ENCODE data around the gene LRIG1.

LRIG1 gene

GRCh38 chr3:66406163-66406562 lies 94.7 kb downstream of the LRIG1 start:
- ATAC-seq: no peak
- no peak for TF ChIP-seq CSDC2 (CRISPR knock-in tag; IDR thresholded peaks at IDR 0.05)
- no peak for TF ChIP-seq ZFP3 (CRISPR knock-in tag; IDR thresholded peaks at IDR 0.05)
- TF ChIP-seq, protein P1, sequence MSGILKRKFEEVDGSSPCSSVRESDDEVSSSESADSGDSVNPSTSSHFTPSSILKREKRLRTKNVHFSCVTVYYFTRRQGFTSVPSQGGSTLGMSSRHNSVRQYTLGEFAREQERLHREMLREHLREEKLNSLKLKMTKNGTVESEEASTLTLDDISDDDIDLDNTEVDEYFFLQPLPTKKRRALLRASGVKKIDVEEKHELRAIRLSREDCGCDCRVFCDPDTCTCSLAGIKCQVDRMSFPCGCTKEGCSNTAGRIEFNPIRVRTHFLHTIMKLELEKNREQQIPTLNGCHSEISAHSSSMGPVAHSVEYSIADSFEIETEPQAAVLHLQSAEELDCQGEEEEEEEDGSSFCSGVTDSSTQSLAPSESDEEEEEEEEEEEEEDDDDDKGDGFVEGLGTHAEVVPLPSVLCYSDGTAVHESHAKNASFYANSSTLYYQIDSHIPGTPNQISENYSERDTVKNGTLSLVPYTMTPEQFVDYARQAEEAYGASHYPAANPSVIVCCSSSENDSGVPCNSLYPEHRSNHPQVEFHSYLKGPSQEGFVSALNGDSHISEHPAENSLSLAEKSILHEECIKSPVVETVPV (CRISPR knock-in tag; IDR thresholded peaks at IDR 0.05): no peak
- no peak for TF ChIP-seq GLIS3 (CRISPR knock-in tag; IDR thresholded peaks at IDR 0.05)
- TF ChIP-seq PPARA (CRISPR knock-in tag; IDR thresholded peaks at IDR 0.05; ENCODE audit: borderline replicate concordance): no peak
- no peak for TF ChIP-seq RARB (CRISPR knock-in tag; IDR thresholded peaks at IDR 0.05)
- TF ChIP-seq, protein P2, sequence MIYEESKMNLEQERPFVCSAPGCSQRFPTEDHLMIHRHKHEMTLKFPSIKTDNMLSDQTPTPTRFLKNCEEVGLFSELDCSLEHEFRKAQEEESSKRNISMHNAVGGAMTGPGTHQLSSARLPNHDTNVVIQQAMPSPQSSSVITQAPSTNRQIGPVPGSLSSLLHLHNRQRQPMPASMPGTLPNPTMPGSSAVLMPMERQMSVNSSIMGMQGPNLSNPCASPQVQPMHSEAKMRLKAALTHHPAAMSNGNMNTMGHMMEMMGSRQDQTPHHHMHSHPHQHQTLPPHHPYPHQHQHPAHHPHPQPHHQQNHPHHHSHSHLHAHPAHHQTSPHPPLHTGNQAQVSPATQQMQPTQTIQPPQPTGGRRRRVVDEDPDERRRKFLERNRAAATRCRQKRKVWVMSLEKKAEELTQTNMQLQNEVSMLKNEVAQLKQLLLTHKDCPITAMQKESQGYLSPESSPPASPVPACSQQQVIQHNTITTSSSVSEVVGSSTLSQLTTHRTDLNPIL (CRISPR knock-in tag; IDR thresholded peaks at IDR 0.05; ENCODE audit: low read depth): no peak
- no peak for TF ChIP-seq PATZ1 (CRISPR knock-in tag; IDR thresholded peaks at IDR 0.05; ENCODE audit: borderline replicate concordance)
- TF ChIP-seq OSR1 (CRISPR knock-in tag; IDR thresholded peaks at IDR 0.05): no peak
- TF ChIP-seq ZFP30 (CRISPR knock-in tag; IDR thresholded peaks at IDR 0.05): no peak
- no peak for TF ChIP-seq TOX (CRISPR knock-in tag; IDR thresholded peaks at IDR 0.05; ENCODE audit: borderline replicate concordance)
- TF ChIP-seq ARNTL (CRISPR knock-in tag; IDR thresholded peaks at IDR 0.05; ENCODE audit: borderline replicate concordance, low read depth): no peak
- TF ChIP-seq ZNF8 (CRISPR knock-in tag; IDR thresholded peaks at IDR 0.05): no peak
- TF ChIP-seq, protein P3, sequence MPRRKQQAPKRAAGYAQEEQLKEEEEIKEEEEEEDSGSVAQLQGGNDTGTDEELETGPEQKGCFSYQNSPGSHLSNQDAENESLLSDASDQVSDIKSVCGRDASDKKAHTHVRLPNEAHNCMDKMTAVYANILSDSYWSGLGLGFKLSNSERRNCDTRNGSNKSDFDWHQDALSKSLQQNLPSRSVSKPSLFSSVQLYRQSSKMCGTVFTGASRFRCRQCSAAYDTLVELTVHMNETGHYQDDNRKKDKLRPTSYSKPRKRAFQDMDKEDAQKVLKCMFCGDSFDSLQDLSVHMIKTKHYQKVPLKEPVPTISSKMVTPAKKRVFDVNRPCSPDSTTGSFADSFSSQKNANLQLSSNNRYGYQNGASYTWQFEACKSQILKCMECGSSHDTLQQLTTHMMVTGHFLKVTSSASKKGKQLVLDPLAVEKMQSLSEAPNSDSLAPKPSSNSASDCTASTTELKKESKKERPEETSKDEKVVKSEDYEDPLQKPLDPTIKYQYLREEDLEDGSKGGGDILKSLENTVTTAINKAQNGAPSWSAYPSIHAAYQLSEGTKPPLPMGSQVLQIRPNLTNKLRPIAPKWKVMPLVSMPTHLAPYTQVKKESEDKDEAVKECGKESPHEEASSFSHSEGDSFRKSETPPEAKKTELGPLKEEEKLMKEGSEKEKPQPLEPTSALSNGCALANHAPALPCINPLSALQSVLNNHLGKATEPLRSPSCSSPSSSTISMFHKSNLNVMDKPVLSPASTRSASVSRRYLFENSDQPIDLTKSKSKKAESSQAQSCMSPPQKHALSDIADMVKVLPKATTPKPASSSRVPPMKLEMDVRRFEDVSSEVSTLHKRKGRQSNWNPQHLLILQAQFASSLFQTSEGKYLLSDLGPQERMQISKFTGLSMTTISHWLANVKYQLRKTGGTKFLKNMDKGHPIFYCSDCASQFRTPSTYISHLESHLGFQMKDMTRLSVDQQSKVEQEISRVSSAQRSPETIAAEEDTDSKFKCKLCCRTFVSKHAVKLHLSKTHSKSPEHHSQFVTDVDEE (CRISPR knock-in tag; IDR thresholded peaks at IDR 0.05): no peak

GRCh38 chr3:66405701-66406091 lies 95.1 kb downstream of the LRIG1 start:
- peak; percentile 51 for ATAC-seq
- TF ChIP-seq ZFP3 (CRISPR knock-in tag; IDR thresholded peaks at IDR 0.05) (no peak), RARB (CRISPR knock-in tag; IDR thresholded peaks at IDR 0.05) (no peak), TOX (CRISPR knock-in tag; IDR thresholded peaks at IDR 0.05; ENCODE audit: borderline replicate concordance) (no peak), ISL1 (CRISPR knock-in tag; IDR thresholded peaks at IDR 0.05) (no peak), CSDC2 (CRISPR knock-in tag; IDR thresholded peaks at IDR 0.05) (no peak), GLIS3 (CRISPR knock-in tag; IDR thresholded peaks at IDR 0.05) (no peak)

GRCh38 chr3:66404903-66405700 lies 95.7 kb downstream of the LRIG1 start:
- TF ChIP-seq ESRRG (CRISPR knock-in tag; IDR thresholded peaks at IDR 0.05) (no peak), ARNTL (CRISPR knock-in tag; IDR thresholded peaks at IDR 0.05; ENCODE audit: borderline replicate concordance, low read depth) (no peak), SNAI2 (CRISPR knock-in tag; IDR thresholded peaks at IDR 0.05) (no peak), ZC3H10 (CRISPR knock-in tag; IDR thresholded peaks at IDR 0.05) (no peak), ZNF70 (CRISPR knock-in tag; IDR thresholded peaks at IDR 0.05) (no peak), ZNF565 (CRISPR knock-in tag; conservative IDR thresholded peaks at IDR 0.05; ENCODE audit: low read depth) (no peak), CSDC2 (CRISPR knock-in tag; IDR thresholded peaks at IDR 0.05) (no peak)
- no peak for ATAC-seq

GRCh38 chr3:66404197-66404596 lies 96.6 kb downstream of the LRIG1 start:
- ATAC-seq: no peak
- TF ChIP-seq ARNTL (CRISPR knock-in tag; IDR thresholded peaks at IDR 0.05; ENCODE audit: borderline replicate concordance, low read depth): no peak
- TF ChIP-seq, protein P2 (CRISPR knock-in tag; IDR thresholded peaks at IDR 0.05; ENCODE audit: low read depth): no peak
- no peak for TF ChIP-seq ZNF565 (CRISPR knock-in tag; conservative IDR thresholded peaks at IDR 0.05; ENCODE audit: low read depth)
- no peak for TF ChIP-seq TCF4 (CRISPR knock-in tag; IDR thresholded peaks at IDR 0.05; ENCODE audit: borderline replicate concordance)
- no peak for TF ChIP-seq ISL1 (CRISPR knock-in tag; IDR thresholded peaks at IDR 0.05)
- TF ChIP-seq, protein P1 (CRISPR knock-in tag; IDR thresholded peaks at IDR 0.05): no peak
- no peak for TF ChIP-seq ZFP30 (CRISPR knock-in tag; IDR thresholded peaks at IDR 0.05)
